Ecto neural progenitor cell (in vitro differentiated cells): ENCODE results near the gene EME1.
A peak's percentile ranks its signal among the peaks of the same experiment; 100 is the strongest.

Source experiments
- DNase-seq: peaks from one replicate; pipeline ENCODE4 v3.0.0-alpha.2; 2018; ENCODE audit warnings: low spot score

The EME1 gene

DNA sequence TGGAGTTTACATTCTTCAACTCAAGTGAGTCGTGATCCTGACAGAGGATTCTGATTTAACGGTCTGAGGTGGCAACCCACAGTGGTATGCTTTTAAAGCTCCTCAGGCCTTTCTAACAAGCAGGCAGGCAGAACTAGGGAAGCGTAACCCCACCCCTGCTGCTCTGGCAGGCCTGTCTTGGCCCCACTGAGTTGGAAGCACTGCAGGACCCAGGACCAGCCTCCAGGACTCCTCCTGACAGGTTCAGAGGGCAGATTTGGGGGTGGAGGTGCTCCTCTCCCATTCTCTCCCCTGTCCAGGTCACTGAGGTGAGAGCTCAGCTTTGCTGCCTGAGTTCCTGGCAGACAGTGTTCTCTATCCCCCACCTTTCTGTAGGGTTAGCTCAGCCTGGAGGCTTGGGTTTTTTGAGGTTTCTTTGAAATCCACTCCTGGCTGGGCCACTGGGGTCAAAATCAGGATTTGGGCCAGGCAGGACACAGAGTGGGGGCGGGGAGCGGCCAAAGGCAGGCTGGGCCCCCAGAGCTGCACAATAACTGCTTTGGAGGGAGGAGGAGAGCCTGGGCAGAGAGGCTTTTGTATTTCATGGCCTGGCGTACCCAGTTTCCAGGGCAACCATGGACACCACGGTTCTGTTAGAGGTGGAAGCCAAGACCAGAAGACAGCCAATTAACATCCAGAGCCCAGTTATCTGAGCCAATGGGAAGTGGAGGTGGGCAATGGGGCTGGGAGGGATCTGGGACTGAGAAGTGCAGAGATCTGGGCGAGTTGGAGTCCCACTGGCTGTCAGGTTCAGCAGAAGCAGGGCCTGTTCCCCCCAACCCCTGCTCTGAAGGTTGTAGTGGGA, 9.6 kb upstream of the EME1 start:
- DNase-seq, result peak; percentile 94

DNA sequence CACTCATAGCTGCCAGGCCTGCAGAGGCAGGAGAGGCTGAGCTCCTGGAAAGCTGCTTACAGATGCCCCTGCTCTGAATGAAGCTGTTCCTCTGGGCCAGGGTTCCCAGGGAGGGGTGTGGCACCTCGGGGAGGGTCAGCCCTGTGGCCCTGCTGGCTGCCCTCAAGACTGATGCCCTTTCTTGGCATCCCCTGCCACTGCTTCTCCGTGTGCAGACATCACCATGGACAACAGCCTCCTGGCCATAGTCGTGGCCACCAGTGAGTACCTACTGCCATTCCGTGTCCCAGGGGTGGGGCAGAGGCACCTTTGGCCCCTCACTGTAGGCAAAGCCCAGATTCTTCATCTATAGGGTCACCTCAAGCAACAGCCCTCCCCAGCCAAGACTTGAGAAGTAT, 9.0 kb upstream of the EME1 start:
- DNase-seq, result no peak

DNA sequence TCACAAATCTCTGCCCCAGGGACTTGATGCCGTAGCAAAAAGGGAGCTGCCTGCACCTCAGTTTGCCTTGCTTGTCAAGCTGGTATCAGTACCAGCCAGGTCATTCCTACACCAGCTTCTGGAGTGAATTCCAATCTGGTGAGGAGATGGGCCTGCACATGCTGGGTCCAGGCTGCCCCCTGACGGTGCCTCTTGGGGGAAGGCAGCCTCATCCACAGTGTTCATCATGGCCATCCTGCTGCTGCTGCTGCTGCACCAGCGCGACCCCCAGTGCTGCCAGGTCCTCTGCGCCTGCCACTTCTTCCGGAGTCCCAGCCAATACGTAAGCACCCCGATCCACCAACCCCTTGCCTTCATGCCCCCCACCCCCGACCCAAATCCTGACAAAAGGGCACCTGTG, 8.3 kb upstream of the EME1 start:
- DNase-seq, result no peak

DNA sequence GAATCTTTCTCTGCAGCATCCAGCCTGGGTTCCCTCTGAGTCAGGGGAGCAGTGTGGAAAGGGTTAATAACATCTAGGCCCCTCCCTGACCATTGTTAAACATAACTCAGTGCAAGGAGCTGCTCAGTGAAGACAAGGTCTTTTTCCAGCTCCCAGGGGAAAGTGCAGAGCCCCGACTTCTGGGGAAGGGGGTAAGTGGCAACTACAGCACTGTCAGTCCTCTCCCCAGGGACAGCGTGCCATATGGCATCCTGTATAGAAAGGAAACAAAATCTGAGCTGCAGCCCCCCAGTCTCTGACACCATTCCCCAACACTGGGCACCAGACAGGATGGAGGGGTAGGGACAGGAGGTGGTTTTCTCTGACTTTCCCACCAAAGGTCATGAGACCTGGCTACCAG, 7.9 kb upstream of the EME1 start:
- DNase-seq, result no peak

DNA sequence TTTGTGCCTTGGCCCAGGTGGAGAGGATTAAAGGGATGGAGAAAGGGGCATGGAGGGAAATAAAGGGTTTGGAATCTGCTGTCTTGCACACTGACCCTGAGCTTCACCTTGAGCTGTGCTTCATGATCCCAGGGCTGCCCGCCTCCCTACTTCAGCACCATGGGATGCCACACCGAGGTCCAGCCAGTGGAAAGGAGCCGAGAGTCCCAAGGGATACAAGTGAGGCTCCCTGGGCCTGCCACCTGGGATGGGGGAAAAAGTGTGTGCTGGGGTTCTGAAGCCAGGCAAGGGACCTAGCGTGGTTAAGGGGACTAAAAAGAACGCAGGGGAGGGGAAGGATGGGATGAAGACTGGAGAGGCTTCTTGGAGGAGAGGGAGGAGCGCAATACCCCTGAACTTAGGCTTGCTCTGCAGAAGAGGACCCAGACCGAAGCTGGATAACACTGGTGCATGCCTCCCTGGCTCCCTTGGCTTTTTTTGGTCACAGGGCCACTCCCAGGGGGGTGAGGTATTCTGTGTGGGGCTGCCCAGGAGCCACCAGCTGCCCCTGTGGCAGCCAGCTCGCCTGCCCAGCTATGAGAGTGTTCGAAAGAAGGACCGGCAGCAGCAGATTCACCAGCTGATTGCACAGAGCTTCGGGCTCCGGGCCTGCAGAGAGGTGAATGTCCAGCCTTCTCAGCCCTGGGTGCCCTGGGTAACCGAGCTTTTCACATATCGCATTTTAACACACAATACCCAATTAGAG, 7.2 kb upstream of the EME1 start:
- DNase-seq, result no peak

DNA sequence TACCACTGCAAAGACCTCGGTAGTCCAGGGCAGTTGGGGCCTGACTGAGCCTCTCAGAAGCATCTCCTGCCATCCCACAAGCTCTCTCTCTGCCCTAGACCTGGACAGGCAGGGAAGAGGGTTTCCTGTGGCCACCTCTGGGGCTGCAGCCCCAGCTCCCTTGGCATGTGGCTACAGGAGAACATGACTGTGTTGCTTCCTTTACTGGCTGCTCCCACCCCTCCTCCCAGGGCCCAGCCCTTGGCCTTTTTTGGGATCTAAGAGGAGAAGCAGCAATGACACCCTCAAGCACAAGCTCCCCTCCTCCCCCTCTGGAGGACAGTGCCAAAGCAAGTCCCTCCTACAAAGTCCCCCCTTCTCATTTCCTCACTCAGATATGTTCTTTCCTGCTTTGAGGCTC, 5.6 kb upstream of the EME1 start:
- no peak for DNase-seq

DNA sequence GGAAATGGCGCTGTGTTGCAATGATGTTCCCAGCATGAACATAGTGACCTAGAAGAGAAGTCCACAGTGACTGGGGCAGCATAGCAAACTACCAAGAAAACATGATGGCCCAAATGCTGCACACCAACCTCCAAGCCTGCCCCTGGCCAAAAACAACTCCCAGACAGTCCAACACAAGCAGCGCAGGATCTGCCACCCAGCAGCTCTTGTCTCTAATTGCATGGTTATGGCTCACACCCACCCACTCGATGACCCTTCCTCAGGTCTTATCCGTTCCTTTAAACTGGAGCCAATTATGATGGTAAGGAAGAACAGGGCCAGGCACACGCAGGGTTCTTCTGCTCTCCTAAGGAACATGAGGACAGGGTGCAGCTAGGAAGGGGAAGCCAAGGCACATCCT, 3.0 kb upstream of the EME1 start:
- no peak for DNase-seq

DNA sequence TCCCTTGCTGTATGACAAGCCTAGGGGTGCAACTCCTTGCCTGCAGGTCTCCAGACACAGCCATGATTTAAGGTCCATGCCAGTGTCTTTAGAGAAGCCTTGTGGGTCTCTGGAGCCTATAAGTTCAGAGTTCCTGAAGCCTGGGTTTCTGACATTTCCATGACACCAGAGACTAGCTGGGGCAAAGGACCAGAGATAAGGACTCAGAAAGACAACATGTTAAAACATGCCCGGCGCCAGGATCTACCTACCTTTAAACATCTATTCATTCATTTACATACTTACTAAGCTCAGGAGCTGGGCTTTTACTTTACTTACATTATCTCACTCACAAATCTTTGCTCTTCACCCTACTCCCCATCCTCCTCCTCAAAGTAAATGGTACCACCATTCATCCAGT, 1.5 kb upstream of the EME1 start:
- no peak for DNase-seq

DNA sequence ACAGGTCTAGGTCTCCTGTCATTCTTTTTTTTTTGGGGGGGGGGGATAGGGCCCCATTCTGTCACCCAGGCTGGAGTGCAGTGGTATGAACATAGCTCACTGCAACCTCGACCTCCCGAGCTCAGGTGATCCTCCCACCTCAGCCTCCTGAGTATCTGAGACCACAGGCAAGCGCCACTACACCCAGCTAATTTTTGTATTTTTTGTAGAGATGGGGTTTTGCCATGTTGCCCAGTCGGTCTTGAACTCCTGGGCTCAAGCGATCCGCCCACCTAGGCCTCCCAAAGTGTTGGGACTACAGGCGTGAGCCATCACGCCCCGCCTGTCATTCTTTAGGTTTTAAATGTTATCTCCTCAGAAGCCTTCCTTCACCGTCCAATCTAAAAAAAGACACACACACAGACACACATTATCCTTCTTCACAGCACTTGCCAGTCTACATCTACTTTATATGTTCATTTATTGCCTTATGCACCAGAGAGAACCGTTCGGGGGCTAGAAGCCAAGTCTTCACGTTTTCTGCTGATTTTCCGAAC, 739 bp upstream of the EME1 start:
- DNase-seq, result no peak

DNA sequence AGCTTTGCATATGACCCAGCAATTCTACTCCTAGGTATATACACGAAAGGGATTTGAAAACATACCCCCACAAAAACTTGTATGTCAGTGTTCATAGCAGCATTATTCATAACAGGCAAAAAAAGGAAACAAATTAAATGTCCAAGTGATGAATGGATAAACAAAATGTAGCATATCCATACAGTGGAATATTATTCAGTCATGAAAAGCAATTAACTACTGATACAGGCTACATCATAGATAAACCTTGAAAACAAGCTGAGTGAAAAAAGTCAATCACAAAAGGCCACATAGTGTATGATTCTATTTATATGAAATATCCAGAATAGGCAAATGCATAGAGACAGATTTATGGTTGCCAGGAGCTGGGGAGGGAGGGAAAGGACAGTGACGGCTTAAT, 676 bp downstream of the EME1 start:
- DNase-seq, result no peak

DNA sequence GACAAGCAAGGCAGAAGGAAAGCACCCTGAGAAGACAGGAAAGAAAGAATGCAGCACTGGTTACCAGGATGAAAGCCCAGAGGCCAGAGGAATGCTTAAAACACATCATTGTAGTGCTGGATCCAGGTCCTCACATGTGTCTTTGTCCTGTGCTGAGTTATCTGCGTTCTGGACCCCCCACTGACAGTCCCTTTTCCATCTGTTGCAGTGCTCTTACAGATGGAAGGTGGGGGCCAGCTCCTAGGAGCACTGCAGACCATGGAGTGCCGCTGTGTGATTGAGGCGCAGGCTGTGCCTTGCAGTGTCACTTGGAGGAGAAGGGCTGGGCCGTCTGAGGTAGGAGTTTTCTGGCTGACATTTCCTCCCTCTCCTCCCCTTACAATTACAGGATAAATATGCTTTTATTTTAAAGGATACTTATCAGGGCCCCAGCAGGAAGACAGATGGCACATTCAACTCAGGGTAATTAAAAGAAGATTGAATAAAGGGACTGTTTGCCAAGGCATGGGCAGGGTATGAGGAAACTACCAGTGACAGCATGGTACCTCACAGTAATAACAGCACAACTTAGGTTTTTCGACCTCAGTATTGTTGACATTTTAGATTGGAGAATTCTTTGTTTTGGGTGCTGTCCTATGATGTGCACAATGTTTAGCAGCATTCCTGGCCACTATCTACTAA, 3.0 kb downstream of the EME1 start:
- DNase-seq, result no peak

DNA sequence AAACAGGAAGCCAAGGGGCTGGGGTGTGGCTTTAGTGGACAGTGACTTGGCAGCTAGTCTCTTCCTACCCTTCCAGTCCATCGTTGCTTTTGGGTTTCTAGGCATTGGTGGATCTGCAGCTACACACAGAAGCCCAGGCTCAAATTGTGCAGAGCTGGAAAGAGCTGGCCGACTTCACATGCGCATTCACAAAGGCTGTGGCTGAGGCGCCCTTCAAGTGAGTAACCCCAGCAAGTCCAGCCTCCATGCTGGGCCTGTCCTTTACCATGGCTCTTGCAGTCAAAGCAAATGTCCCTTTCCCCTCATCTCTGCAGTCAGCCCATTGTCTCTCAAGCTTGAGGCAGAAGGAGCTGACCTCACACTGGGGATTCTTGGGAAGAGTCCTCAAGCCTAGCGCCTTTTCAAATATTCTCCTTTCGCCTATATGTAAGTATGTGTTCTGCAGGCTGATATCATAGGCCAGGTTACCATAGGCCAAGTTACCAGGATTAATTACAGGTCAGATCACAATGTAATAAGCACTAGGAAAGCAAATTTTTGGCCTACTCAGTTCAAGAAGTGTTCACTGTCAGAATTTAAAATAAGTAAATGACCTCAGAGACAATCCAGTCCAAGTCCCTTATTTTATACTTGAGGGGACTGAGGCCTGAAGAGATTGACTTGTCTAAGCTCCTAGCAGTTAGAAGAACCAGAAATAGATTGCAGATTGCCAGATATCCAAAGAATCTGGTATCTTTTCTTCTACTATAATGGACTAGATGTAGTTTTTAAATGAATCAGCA, 6.5 kb downstream of the EME1 start:
- no peak for DNase-seq

DNA sequence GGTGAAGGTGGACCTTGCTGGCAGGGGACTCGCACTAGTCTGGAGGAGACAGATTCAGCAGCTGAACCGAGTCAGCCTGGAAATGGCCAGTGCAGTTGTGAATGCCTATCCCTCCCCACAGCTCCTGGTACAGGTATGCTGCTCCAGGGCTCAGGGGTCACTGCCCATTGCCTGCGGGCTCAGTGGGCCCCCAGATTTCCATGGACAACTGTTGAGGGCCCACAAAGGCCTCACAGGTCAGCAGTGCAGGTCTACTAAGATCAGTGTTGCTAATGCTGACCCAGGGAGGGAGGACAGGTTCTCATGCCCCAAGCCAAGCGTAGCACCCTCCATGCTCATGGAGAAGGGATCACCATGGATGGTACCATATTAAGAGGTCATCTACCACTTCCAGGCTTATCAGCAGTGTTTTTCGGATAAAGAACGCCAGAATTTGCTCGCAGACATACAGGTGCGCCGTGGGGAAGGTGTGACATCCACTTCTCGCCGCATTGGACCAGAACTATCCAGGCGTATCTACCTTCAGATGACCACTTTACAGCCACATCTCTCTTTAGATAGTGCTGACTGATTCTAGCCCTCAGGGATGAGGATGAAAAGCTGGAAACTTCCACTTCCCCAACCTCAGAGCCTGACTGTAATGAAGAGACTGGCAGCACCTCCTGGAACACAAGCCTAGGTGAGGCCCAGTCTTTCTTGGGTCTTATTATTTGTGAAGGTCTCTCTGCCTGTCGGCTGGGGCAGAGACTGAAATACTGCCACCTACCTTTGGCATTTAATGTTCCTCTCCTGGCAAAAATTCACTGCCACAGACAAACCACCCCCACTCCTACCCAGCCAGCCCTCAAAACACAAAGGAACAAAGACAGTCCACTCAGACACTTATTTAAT, 7.6 kb downstream of the EME1 start:
- DNase-seq, result no peak

DNA sequence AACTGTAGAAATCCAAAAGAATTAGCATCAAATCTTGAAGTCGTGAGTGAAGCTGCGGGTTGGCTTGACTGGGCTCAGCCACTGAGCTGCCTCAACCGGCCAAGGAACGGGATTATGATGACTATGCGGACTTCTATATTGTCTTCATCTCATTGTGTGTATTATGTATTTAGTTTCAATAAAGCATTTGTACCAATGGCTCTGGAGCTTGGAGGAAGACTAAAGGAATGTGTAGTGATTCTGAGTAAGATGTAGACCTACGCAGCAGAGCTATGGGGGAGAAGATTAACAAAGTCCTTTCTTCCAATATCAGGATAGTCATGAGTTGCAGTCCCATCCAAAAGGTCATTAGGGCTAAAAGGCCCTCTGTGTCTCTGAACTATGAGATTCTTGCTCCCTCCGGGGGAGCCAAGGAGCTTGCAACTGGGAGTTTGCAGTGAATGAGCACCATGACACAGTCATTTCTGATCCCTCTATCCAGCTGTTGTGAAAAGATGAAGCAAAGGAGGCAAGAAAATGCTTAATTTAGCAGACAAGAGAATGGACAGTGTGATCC, 8.3 kb downstream of the EME1 start:
- no peak for DNase-seq

DNA sequence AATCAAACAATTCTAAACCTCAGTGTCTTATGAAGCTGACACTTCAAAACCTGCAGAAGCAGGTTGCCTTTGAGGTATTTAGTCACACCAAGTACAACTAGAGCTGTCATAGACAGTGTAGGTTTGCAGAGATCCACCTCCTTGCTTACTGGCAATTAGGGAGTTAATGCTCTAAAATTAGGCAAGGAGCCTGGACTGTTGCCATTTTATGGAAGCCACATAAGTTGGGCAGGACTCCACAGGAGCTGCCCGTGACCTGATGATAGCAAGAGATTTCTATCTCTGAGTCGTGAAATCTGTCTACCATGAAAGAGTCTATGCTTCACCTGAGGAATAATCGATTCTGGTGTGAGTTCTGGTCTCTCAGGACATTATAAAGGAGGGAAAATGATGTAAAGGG, 8.9 kb downstream of the EME1 start:
- no peak for DNase-seq

DNA sequence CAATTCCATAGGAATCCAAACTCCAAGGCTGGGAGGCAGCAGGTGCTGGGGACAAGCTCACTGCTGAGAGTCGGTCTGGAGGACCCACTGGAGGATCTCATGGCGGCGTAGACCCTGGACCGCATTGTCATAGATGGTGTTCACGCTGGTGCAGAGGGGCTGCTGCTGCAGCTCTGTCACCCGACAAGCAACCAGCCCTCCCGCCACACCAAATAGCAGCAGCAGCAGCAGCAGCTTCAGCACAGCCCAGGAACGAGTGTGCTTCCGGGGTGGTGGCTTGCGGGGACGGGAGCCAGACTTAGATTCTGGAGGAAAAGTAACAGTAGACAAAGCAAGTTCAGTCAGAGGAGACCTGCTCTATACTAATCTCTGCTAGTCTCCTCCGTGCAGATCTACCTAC, 9.9 kb downstream of the EME1 start:
- no peak for DNase-seq

DNA sequence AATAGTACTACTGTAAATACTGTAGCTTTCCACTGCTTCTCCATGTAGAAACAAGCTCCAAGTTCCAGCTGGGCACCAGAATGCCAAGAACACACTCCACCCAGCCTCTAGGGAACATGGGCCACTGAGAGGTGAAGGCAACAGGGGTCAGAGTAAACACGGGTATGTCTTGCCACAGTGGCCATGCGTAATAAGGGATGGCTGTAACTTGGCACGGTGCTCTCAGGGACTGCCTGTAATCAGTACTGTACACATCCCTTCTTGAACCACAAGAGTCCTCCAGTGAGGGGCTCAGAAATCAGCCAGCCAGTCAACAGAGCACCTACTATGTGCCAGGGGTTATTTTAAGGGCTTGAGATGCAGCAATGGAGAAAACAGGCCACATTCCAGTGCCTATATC, 13.5 kb downstream of the EME1 start:
- DNase-seq, result no peak

DNA sequence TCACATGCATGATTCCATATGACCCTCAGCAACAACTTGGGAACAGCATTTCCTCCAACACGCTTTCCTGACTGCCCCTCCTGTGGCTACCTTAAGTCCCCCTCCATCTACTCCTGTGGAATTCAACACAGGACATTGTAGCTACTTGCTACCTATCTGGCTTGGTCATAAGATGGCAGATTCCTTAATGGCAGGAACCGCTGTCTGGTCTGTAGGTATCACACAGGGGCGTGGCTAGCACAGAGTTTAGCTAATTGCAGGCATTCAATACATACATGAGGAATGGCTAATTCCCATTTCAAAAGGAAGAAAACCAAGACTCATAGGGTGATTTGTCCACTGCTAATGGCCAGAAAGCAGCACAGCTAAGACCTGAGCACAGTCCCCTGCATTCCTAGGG, 15.7 kb downstream of the EME1 start:
- DNase-seq, result no peak

DNA sequence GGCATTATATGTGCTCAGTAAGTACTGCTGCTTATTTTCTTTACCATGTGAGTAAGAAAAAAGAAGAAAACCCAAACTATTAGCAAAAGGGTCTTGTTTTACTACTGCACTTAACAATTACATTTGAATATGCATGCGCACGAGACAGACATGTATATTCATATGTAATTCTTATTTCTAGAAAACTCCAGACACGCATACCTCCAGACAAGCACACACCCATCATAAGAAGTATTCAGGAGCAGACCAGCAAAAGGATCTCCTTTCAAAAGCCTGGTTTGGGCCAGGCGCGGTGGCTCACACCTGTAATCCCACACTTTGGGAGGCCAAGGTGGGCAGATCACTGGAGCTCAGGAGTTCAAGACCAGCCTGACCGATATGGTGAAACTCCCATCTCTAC, 16.5 kb downstream of the EME1 start:
- DNase-seq, result no peak

DNA sequence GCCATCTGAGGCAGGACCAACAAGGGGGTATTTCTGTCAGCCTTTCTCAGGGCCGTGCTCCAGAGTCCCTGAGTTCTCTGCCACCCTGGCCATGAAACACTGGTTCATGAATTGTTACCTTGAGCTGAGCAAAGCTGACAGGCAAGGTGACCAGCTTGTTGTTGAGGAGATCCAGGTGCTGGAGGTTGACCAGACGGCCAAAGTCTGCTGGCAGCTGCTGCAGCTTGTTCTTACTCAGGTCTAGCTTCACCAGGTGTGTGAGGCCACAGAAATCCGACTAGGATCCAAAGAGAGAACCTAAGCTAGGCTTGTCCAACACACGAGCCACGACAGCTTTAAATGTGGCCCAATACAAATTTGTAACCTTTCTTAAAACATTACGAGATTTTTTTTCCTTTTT, 19.6 kb downstream of the EME1 start:
- no peak for DNase-seq

DNA sequence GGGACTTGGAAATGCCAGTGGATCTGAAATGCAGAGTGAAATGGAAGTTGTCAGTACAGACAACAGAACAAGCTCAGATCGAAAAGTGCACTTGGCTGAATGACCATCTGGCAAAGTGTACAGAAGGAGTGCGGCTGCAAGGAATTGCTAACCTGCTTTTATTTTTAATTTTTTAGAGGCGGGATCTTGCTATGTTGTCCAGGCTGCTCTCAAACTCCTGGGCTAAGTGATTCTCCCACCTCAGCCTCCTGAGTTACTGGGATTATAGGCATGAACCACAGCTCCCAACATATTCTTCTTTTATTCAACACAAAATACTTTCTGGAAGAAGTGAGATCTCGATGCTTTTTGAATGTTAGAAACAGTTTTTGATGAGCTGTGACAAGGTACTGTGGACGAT, 20.7 kb downstream of the EME1 start:
- DNase-seq, result no peak
